Ovary (tissue), 9 donors: ENCODE results near the gene SGPP1. TPM values are rescaled to one million over a fixed set of nuclear protein-coding genes. Genes with fewer than 3 reads are reported as not detected.

ENCODE experiments used
- DNase-seq, 5 donors: peaks; one replicate each; pipeline ENCODE4 v3.0.0-alpha.2; 2019 to 2020
- H3K27ac ChIP-seq, 2 donors: fragments of 200-600 bp; one replicate each; pipeline versions ENCODE4 v1.5.1 to v1.8.0; 2019 to 2022
- H3K27me3 ChIP-seq: fragments of 200-600 bp; one replicate; pipeline ENCODE4 v1.8.0; 2022
- H3K36me3 ChIP-seq: fragments of 200-600 bp; sonication (generic); one replicate; pipeline ENCODE4 v1.5.1; 2019
- H3K4me1 ChIP-seq: one replicate; pipeline ENCODE4 v1.8.1; 2013; ENCODE audit warnings: mild to moderate bottlenecking, moderate library complexity; ENCODE audit not compliant: insufficient read depth
- H3K4me3 ChIP-seq: fragments of 200-600 bp; sonication (generic); one replicate; pipeline ENCODE4 v1.5.1; 2017
- H3K9me3 ChIP-seq, 2 donors: fragments of 200-600 bp in 1 of 2; sonication (generic) in 1 of 2; one replicate each; pipeline versions ENCODE4 v1.5.1 to v1.8.1; 2013 to 2019; ENCODE audit warnings: mild to moderate bottlenecking in 1 of 2, moderate library complexity in 1 of 2
- CTCF ChIP-seq, 3 donors: fragments of 450-650 bp in 2 of 3; fragments of 200-600 bp in 1 of 3; IDR thresholded peaks; one replicate each; pipeline versions ENCODE4 v1.5.1 to v1.8.0; 2016 to 2022; ENCODE audit warnings: antibody characterized with exemption in 3 of 3, mild to moderate bottlenecking in 1 of 3
- EP300 ChIP-seq: sonication (generic); formaldehyde crosslinking; IDR thresholded peaks from one replicate; pipeline ENCODE4 v1.6.1; 2017; ENCODE audit warnings: antibody characterized with exemption
- POLR2A ChIP-seq: fragments of 450-650 bp; IDR thresholded peaks from one replicate; pipeline ENCODE4 v1.6.1; 2017; ENCODE audit warnings: antibody characterized with exemption, mild to moderate bottlenecking, moderate library complexity
- WGBS, 3 donors: extraction: QIAGEN DNeasy Blood & Tissue Kit in 1 of 3; methylation state at CpG; one replicate each; pipeline versions ENCODE4 v1.1.5 to v1.1.7; 2013 to 2017; 5-methylcytosine and 5-hydroxymethylcytosine counted together
- intact Hi-C, 4 donors: fragments of 100-400 bp; cut with DNase I; formaldehyde crosslinking; loops; one replicate each; pipeline versions ENCODE4 v1.11.0 to v1.15.1; 2022 to 2023
- polyA plus RNA-seq, 2 donors: library from polyadenylated mRNA; stranded (reverse); fragments of 200-250 nt in 1 of 2; fragments of 350-450 nt in 1 of 2; fragmentation: Illumina TruSeq in 1 of 2; extraction: RNeasy Lipid Tissue Mini Kit (QIAGEN cat#74804) in 1 of 2; gene quantifications; one replicate each; pipeline ENCODE4 v1.2.3, GENCODE V29; 2013 to 2014
- total RNA-seq, 7 donors: library from RNA; depleted of rRNA in 2 of 7; stranded (reverse); fragments of >200 nt in 2 of 7; fragmentation: NEBNext Ultra II Directional in 3 of 7; extraction: Animal tissue kit (Norgen Biotek cat#: 25700) in 3 of 7; gene quantifications; one replicate each; pipeline versions ENCODE4 v1.1.0 to v1.2.4, GENCODE V29; 2016 to 2023
- donor health status: DM: no; HTN: no; CAD: no; lungs with moderate emphysema.
- donor health status: DM: no; HTN: no; CAD: no.
- donor health status: Bipolar disorder and iron deficiency.
- donor health status: DM: yes; HTN: yes; CAD: no.
- donor health status: DM: no; HTN: no; CAD: no.
- donor health status: DM: yes; HTN: yes; CAD: no.

SGPP1 gene
- total and polyA plus RNA-seq, 9 donors = 7.6 to 18.4 (median 14.4) TPM

GRCh38 chr14:63671987-63672386, 55.9 kb downstream of the SGPP1 start:
- Histone ChIP-seq H3K4me1 (no peaks in the 10 kb centered on the region), H3K27me3 (no peaks in the 10 kb centered on the region), H3K27ac (no peak overlapping the region), H3K9me3 (no peaks in the 10 kb centered on the region), H3K4me3 (no peak overlapping the region), H3K36me3 (no peaks in the 10 kb centered on the region)
- DNase-seq = no peak
- WGBS, 3 donors = 84 to 89% (median 84%) methylated on average over 3 of the region's 3 CpGs
- intact Hi-C loops = no loop called here
- TF ChIP-seq CTCF (IDR thresholded peaks at IDR 0.05) (no peak), POLR2A (no peak), EP300 (no peak)

GRCh38 chr14:63670692-63671091, 57.2 kb downstream of the SGPP1 start:
- no peak overlapping the region for H3K27ac ChIP-seq
- no peaks in the 10 kb centered on the region for H3K9me3 ChIP-seq
- intact Hi-C loops = no loop called here
- TF ChIP-seq CTCF (IDR thresholded peaks at IDR 0.05) (no peak), EP300 (no peak)
- no peaks in the 10 kb centered on the region for H3K4me1 ChIP-seq
- H3K36me3 ChIP-seq = no peaks in the 10 kb centered on the region
- no peaks in the 10 kb centered on the region for H3K27me3 ChIP-seq
- H3K4me3 ChIP-seq = no peak overlapping the region
- DNase-seq = no peak

GRCh38 chr14:63666335-63666734, 61.5 kb downstream of the SGPP1 start:
- H3K4me3 ChIP-seq = no peak overlapping the region
- H3K27ac ChIP-seq = no peak overlapping the region
- H3K36me3 ChIP-seq = no peaks in the 10 kb centered on the region
- H3K27me3 ChIP-seq = no peaks in the 10 kb centered on the region
- WGBS, 3 donors = 76 to 81% (median 80%) methylated on average over 1 of the region's 1 CpG
- no peak for DNase-seq
- no peaks in the 10 kb centered on the region for H3K9me3 ChIP-seq
- intact Hi-C loops = no loop called here
- TF ChIP-seq CTCF (IDR thresholded peaks at IDR 0.05) = no peak
- TF ChIP-seq EP300 = no peak
- TF ChIP-seq POLR2A = no peak
- H3K4me1 ChIP-seq = no peaks in the 10 kb centered on the region

GRCh38 chr14:63663428-63664341, 64.2 kb downstream of the SGPP1 start:
- Histone ChIP-seq H3K4me1 (no peaks in the 10 kb centered on the region), H3K9me3 (no peaks in the 10 kb centered on the region), H3K27ac (no peak overlapping the region), H3K36me3 (no peaks in the 10 kb centered on the region), H3K27me3 (no peaks in the 10 kb centered on the region), H3K4me3 (no peak overlapping the region)
- TF ChIP-seq CTCF (IDR thresholded peaks at IDR 0.05) (no peak), POLR2A (no peak), EP300 (no peak)
- intact Hi-C loops = no loop called here
- no peak for DNase-seq
- 89 to 96% (median 95%) methylated on average over 12 of the region's 12 CpGs for WGBS, 3 donors
